Hepatocyte (in vitro differentiated cells): ENCODE measurements around the gene GVQW3. TPM values are rescaled to one million over a fixed set of nuclear protein-coding genes. Genes with fewer than 3 reads are reported as not detected.
A peak's percentile ranks its signal among the peaks of the same experiment; 100 is the strongest.

ENCODE experiments used
- DNase-seq: peaks from one replicate; pipeline ENCODE4 v3.0.0-alpha.2; 2016; ENCODE audit warnings: low spot score
- H2AFZ ChIP-seq: fragments of 200-600 bp; sonication (generic); 2 replicates; pipeline ENCODE4 v1.6.0; 2016; ENCODE audit warnings: antibody characterized with exemption, mild to moderate bottlenecking
- H3K27ac ChIP-seq: fragments of 200-600 bp; sonication (generic); 2 replicates; pipeline ENCODE4 v1.5.1; 2016; ENCODE audit warnings: mild to moderate bottlenecking
- H3K27me3 ChIP-seq: fragments of 200-600 bp; sonication (generic); 2 replicates; pipeline ENCODE4 v1.6.1; 2016
- H3K36me3 ChIP-seq: fragments of 200-600 bp; sonication (generic); replicated peaks from 2 replicates; pipeline ENCODE4 v1.5.1; 2016; ENCODE audit warnings: low read depth; ENCODE audit not compliant: insufficient read depth
- H3K4me1 ChIP-seq: fragments of 200-600 bp; sonication (generic); 2 replicates; pipeline ENCODE4 v1.5.1; 2016; ENCODE audit warnings: mild to moderate bottlenecking, moderate library complexity; ENCODE audit not compliant: insufficient read depth
- H3K4me2 ChIP-seq: fragments of 200-600 bp; sonication (generic); 2 replicates; pipeline ENCODE4 v1.6.0; 2016
- H3K4me3 ChIP-seq: fragments of 200-600 bp; sonication (generic); 2 replicates; pipeline ENCODE4 v1.5.1; 2016; ENCODE audit warnings: mild to moderate bottlenecking
- H3K79me2 ChIP-seq: fragments of 200-600 bp; sonication (generic); 2 replicates; pipeline ENCODE4 v1.6.0; 2017; ENCODE audit warnings: mild to moderate bottlenecking
- H3K9me2 ChIP-seq: fragments of 200-600 bp; sonication (generic); replicated peaks from 2 replicates; pipeline ENCODE4 v1.6.0; 2017; ENCODE audit warnings: mild to moderate bottlenecking; ENCODE audit not compliant: insufficient read depth
- H3K9me3 ChIP-seq: fragments of 200-600 bp; sonication (generic); 2 replicates; pipeline ENCODE4 v1.5.1; 2016; ENCODE audit warnings: low read depth, mild to moderate bottlenecking
- H4K20me1 ChIP-seq: fragments of 200-600 bp; sonication (generic); 2 replicates; pipeline ENCODE4 v1.6.0; 2016; ENCODE audit warnings: mild to moderate bottlenecking; ENCODE audit not compliant: insufficient read depth, poor library complexity, severe bottlenecking
- CTCF ChIP-seq: fragments of 200-600 bp; sonication (generic); IDR thresholded peaks from 2 replicates; pipeline ENCODE4 v1.5.1; 2016; ENCODE audit warnings: antibody characterized with exemption, mild to moderate bottlenecking; ENCODE audit not compliant: poor library complexity
- EZH2 ChIP-seq: fragments of 200-600 bp; sonication (generic); IDR thresholded peaks from 2 replicates; pipeline ENCODE4 v1.6.1; 2016; ENCODE audit warnings: antibody characterized with exemption, mild to moderate bottlenecking, borderline replicate concordance
- EZH2phosphoT487 ChIP-seq: fragments of 200-600 bp; sonication (generic); IDR thresholded peaks from one replicate; pipeline ENCODE4 v1.6.1; 2018; ENCODE audit warnings: antibody characterized with exemption, mild to moderate bottlenecking, low read depth, moderate library complexity; ENCODE audit not compliant: unreplicated experiment, severe bottlenecking
- WGBS: methylation state at CpG from one replicate; pipeline ENCODE4 v1.1.6; 2016; ENCODE audit warnings: low lambda C conversion rate; ENCODE audit errors: missing lambda C conversion rate; 5-methylcytosine and 5-hydroxymethylcytosine counted together
- polyA plus RNA-seq: library from polyadenylated mRNA; unstranded; fragments of >200 nt; fragmentation: Nextera tagmentation; extraction: Ambion mirVana; gene quantifications from 2 replicates; pipeline ENCODE4 v1.2.1, GENCODE V29; 2016
- total RNA-seq: library from RNA; depleted of rRNA; stranded (reverse); fragments of >200 nt; gene quantifications from 2 replicates; pipeline ENCODE4 v1.2.3, GENCODE V29; 2014

The GVQW3 gene
- total and polyA plus RNA-seq, 2 experiments from 2014 or later = 0.36 to 6.0 TPM

GRCh38 chr11:76426660-76427059 lies 45.5 kb downstream of the GVQW3 start:
- Histone ChIP-seq H3K27me3 (no peaks in the 10 kb centered on the region), H3K79me2 (no peaks in the 10 kb centered on the region), H3K4me3 (no peak overlapping the region), H2AFZ (no peak overlapping the region), H3K4me1 (no peaks in the 10 kb centered on the region), H3K9me2 (no peaks in the 10 kb centered on the region), H3K9me3 (no peaks in the 10 kb centered on the region), H4K20me1 (no peaks in the 10 kb centered on the region), H3K27ac (no peak overlapping the region), H3K4me2 (no peak overlapping the region), H3K36me3 (no peaks in the 10 kb centered on the region)
- no peak for DNase-seq
- TF ChIP-seq CTCF (no peak), EZH2 (no peak), EZH2phosphoT487 (no peak)

GRCh38 chr11:76436020-76436419 lies 54.9 kb downstream of the GVQW3 start:
- no peaks in the 10 kb centered on the region for H3K27me3 ChIP-seq
- H3K36me3 ChIP-seq = no peaks in the 10 kb centered on the region
- no peak overlapping the region for H2AFZ ChIP-seq
- 92% methylated on average over 1 of the region's 1 CpG for WGBS
- no peaks in the 10 kb centered on the region for H3K9me3 ChIP-seq
- DNase-seq = no peak
- H3K4me3 ChIP-seq = no peak overlapping the region
- H3K79me2 ChIP-seq = no peaks in the 10 kb centered on the region
- no peak for TF ChIP-seq EZH2phosphoT487
- no peak for TF ChIP-seq EZH2
- TF ChIP-seq CTCF = no peak
- no peak overlapping the region for H3K27ac ChIP-seq
- no peak overlapping the region for H3K4me2 ChIP-seq
- no peaks in the 10 kb centered on the region for H4K20me1 ChIP-seq
- H3K9me2 ChIP-seq = no peaks in the 10 kb centered on the region
- H3K4me1 ChIP-seq = no peaks in the 10 kb centered on the region

GRCh38 chr11:76443268-76443980 lies 62.3 kb downstream of the GVQW3 start:
- Histone ChIP-seq H3K4me1 (peaks cover 13% of the 10 kb centered on the region), H3K4me3 (peak overlapping the region; percentile 34), H3K79me2 (peaks cover 50% of the 10 kb centered on the region), H3K36me3 (no peaks in the 10 kb centered on the region), H2AFZ (no peak overlapping the region), H3K9me2 (no peaks in the 10 kb centered on the region), H3K27me3 (no peaks in the 10 kb centered on the region), H3K4me2 (peak overlapping the region; percentile 82), H3K27ac (peak overlapping the region; percentile 91), H3K9me3 (no peaks in the 10 kb centered on the region), H4K20me1 (peaks cover 8% of the 10 kb centered on the region)
- TF ChIP-seq EZH2 (no peak), CTCF (no peak), EZH2phosphoT487 (no peak)
- peak; percentile 34 for DNase-seq
- WGBS = 41% methylated on average over 10 of the region's 10 CpGs

GRCh38 chr11:76444065-76444383 lies 62.9 kb downstream of the GVQW3 start:
- Histone ChIP-seq H2AFZ (peak overlapping the region; percentile 41), H3K79me2 (peaks cover 56% of the 10 kb centered on the region), H4K20me1 (peaks cover 8% of the 10 kb centered on the region), H3K36me3 (no peaks in the 10 kb centered on the region), H3K4me2 (peak overlapping the region; percentile 82), H3K27me3 (no peaks in the 10 kb centered on the region), H3K4me1 (peaks cover 13% of the 10 kb centered on the region), H3K4me3 (peak overlapping the region; percentile 34), H3K9me3 (no peaks in the 10 kb centered on the region), H3K27ac (peak overlapping the region; percentile 91), H3K9me2 (no peaks in the 10 kb centered on the region)
- no peak for DNase-seq
- under 1% methylated on average over 10 of the region's 10 CpGs for WGBS
- no peak for TF ChIP-seq EZH2phosphoT487
- TF ChIP-seq CTCF = no peak
- no peak for TF ChIP-seq EZH2
